Measurements from ENCODE around the gene ZNF296.

DNA sequence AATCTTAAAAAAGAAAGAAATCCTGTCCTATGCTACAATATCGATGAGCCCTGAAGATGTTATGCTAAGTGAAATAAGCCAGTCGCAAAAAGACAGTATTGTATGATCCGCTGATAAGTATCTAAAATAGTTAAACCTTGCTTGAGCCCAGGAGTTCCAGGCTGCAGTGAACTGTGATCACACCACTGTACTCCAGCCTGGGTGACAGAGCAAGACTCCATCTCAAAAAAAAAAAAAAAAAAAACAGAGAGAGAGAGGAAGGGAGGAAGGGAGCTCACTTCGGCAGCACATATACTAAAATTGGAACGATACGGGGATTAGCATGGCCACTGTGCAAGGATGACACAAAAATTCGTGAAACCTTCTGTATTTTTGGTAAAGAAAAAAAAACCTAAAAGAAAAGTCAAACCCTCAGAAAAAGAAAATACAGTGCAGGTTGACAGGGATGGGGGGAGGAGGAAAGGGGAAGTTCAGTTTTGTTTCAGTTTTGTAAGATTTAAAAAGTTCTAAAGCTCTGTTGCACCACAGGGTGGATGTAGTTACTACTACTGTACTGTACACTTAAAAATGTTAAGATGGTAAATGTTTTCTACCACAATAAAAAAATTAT is 29.0 kb downstream of the ZNF296 start:
- TF ChIP-seq TAF1 (IDR thresholded peaks at IDR 0.05; ENCODE audit: borderline replicate concordance, low read depth, low read length) (no peak), POLR2AphosphoS5 (IDR thresholded peaks at IDR 0.05; ENCODE audit: low read depth, low read length) (no peak), POLR2A (IDR thresholded peaks at IDR 0.05; ENCODE audit: low read depth, low read length) (no peak)

Measured in GM12892 (cell line).